ENCODE results near the gene CLEC1A.

DNA sequence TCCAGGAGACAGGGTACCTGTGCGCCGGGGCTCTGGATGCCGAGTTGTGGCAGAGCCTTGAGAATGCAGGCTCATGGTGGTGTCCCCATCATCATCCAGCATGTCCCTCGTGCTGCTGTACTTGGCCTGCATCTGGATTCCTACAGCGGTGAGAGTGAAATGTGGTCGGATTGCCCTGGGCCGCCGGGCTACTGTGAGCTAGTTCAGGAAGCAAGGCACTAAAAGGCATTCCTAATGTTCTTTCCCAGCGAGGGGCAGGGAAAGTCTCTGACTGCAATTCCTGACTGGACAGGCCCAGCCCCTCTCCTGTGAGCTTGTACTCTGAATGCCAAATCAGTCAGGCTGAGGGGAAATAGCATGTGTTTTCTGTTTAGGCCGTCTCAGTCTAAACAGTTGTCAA is at the start of gene CLEC1A:
- peak in 2 of 3 donors; percentile 26 to 37 for TF ChIP-seq POLR2AphosphoS5 (IDR thresholded peaks at IDR 0.05)
- TF ChIP-seq, protein P1, sequence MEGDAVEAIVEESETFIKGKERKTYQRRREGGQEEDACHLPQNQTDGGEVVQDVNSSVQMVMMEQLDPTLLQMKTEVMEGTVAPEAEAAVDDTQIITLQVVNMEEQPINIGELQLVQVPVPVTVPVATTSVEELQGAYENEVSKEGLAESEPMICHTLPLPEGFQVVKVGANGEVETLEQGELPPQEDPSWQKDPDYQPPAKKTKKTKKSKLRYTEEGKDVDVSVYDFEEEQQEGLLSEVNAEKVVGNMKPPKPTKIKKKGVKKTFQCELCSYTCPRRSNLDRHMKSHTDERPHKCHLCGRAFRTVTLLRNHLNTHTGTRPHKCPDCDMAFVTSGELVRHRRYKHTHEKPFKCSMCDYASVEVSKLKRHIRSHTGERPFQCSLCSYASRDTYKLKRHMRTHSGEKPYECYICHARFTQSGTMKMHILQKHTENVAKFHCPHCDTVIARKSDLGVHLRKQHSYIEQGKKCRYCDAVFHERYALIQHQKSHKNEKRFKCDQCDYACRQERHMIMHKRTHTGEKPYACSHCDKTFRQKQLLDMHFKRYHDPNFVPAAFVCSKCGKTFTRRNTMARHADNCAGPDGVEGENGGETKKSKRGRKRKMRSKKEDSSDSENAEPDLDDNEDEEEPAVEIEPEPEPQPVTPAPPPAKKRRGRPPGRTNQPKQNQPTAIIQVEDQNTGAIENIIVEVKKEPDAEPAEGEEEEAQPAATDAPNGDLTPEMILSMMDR (IDR thresholded peaks at IDR 0.05), result no peak

Data from transverse colon (tissue), 4 donors.